Mesenchymal stem cell (in vitro differentiated cells and primary cell): ENCODE results near the gene TTC7B.
A peak's percentile ranks its signal among the peaks of the same experiment; 100 is the strongest.

Source experiments
- DNase-seq: peaks from one replicate; pipeline ENCODE4 v3.0.0-alpha.2; 2013
- H2AFZ ChIP-seq: one replicate; pipeline ENCODE4 v1.6.1; 2013; ENCODE audit warnings: low read depth, mild to moderate bottlenecking, control low read depth, inconsistent platforms, low read length, moderate library complexity
- H2AK5ac ChIP-seq: 2 replicates; pipeline ENCODE4 v1.6.1; 2013; ENCODE audit warnings: low read length, moderate library complexity, mild to moderate bottlenecking, inconsistent platforms; ENCODE audit not compliant: severe bottlenecking
- H2BK120ac ChIP-seq: one replicate; pipeline ENCODE4 v1.6.1; 2013; ENCODE audit warnings: low read depth, mild to moderate bottlenecking, inconsistent platforms, low read length, moderate library complexity
- H2BK12ac ChIP-seq, 2 experiments: one replicate each; pipeline ENCODE4 v1.6.1; 2013; ENCODE audit warnings: inconsistent platforms in 2 of 2, low read length in 2 of 2, mild to moderate bottlenecking in 2 of 2, moderate library complexity in 2 of 2, control low read depth in 1 of 2
- H2BK15ac ChIP-seq: one replicate; pipeline ENCODE4 v1.6.1; 2013; ENCODE audit warnings: mild to moderate bottlenecking, low read depth, inconsistent platforms; ENCODE audit not compliant: poor library complexity, severe bottlenecking
- H2BK5ac ChIP-seq: 2 replicates; pipeline ENCODE4 v1.6.1; 2013; ENCODE audit warnings: low read depth, mild to moderate bottlenecking, low read length, control low read depth, inconsistent platforms; ENCODE audit not compliant: poor library complexity, severe bottlenecking
- H3K14ac ChIP-seq, 2 experiments: one replicate each; pipeline ENCODE4 v1.6.1; 2013; ENCODE audit warnings: inconsistent platforms in 2 of 2, low read length in 2 of 2, control low read depth in 1 of 2, mild to moderate bottlenecking in 1 of 2, moderate library complexity in 1 of 2
- H3K18ac ChIP-seq, 2 experiments: one replicate each; pipeline ENCODE4 v1.6.1; 2013; ENCODE audit warnings: inconsistent platforms in 2 of 2, low read length in 2 of 2, control low read depth in 1 of 2, low read depth in 1 of 2, mild to moderate bottlenecking in 1 of 2
- H3K23ac ChIP-seq, 2 experiments: one replicate each; pipeline ENCODE4 v1.6.1; 2013; ENCODE audit warnings: inconsistent platforms in 2 of 2, low read length in 2 of 2, mild to moderate bottlenecking in 2 of 2, moderate library complexity in 2 of 2, control low read depth in 1 of 2
- H3K27ac ChIP-seq: 2 replicates; pipeline ENCODE4 v1.5.1; 2013; ENCODE audit warnings: mild to moderate bottlenecking, moderate library complexity, low read length, control low read depth, inconsistent platforms; ENCODE audit not compliant: poor library complexity, severe bottlenecking
- H3K27me3 ChIP-seq, 2 experiments: 2 replicates each; pipeline versions ENCODE4 v1.6.1 to v1.7.0; 2013; ENCODE audit warnings: low read length in 2 of 2, mild to moderate bottlenecking in 2 of 2, moderate library complexity in 2 of 2, control low read depth in 1 of 2, inconsistent platforms in 1 of 2; ENCODE audit not compliant: control insufficient read depth in 1 of 2, insufficient read depth in 1 of 2
- H3K36me3 ChIP-seq, 2 experiments: 2 replicates each; pipeline versions ENCODE4 v1.6.1 to v1.7.0; 2013; ENCODE audit warnings: low read length in 2 of 2, control low read depth in 1 of 2, inconsistent platforms in 1 of 2, low read depth in 1 of 2, mild to moderate bottlenecking in 1 of 2; ENCODE audit not compliant: insufficient read depth in 2 of 2, control insufficient read depth in 1 of 2
- H3K4ac ChIP-seq, 2 experiments: one replicate each; pipeline ENCODE4 v1.6.1; 2013; ENCODE audit warnings: inconsistent platforms in 2 of 2, low read length in 2 of 2, mild to moderate bottlenecking in 2 of 2, moderate library complexity in 2 of 2, control low read depth in 1 of 2, low read depth in 1 of 2
- H3K4me1 ChIP-seq: 2 replicates; pipeline ENCODE4 v1.6.1; 2013; ENCODE audit warnings: low read depth, low read length, control low read depth; ENCODE audit not compliant: control insufficient read depth, insufficient read depth
- H3K4me2 ChIP-seq: 2 replicates; pipeline ENCODE4 v1.6.1; 2013; ENCODE audit warnings: low read length, mild to moderate bottlenecking, inconsistent platforms; ENCODE audit not compliant: poor library complexity, severe bottlenecking
- H3K4me3 ChIP-seq, 2 experiments: 2 replicates each; pipeline versions ENCODE4 v1.5.1 to v1.7.0; 2013; ENCODE audit warnings: low read length in 2 of 2, mild to moderate bottlenecking in 2 of 2, control low read depth in 1 of 2, low read depth in 1 of 2; ENCODE audit not compliant: insufficient read depth in 1 of 2
- H3K79me1 ChIP-seq: replicated peaks from 2 replicates; pipeline ENCODE4 v1.6.1; 2013; ENCODE audit warnings: mild to moderate bottlenecking, control low read depth, low read length, inconsistent platforms; ENCODE audit not compliant: poor library complexity, severe bottlenecking
- H3K9ac ChIP-seq: 2 replicates; pipeline ENCODE4 v1.7.0; 2013; ENCODE audit warnings: mild to moderate bottlenecking, low read length, moderate library complexity
- H3K9me3 ChIP-seq: 2 replicates; pipeline ENCODE4 v1.7.0; 2013; ENCODE audit warnings: mild to moderate bottlenecking, low read length; ENCODE audit not compliant: control insufficient read depth
- H4K8ac ChIP-seq: one replicate; pipeline ENCODE4 v1.6.1; 2013; ENCODE audit warnings: inconsistent platforms, mild to moderate bottlenecking, low read length, moderate library complexity
- H4K91ac ChIP-seq: one replicate; pipeline ENCODE4 v1.6.1; 2013; ENCODE audit warnings: mild to moderate bottlenecking, low read length, inconsistent platforms
- WGBS: methylation state at CpG from one replicate; pipeline ENCODE4 v1.1.7; 2013; ENCODE audit warnings: mixed read lengths; 5-methylcytosine and 5-hydroxymethylcytosine counted together

The TTC7B gene

DNA sequence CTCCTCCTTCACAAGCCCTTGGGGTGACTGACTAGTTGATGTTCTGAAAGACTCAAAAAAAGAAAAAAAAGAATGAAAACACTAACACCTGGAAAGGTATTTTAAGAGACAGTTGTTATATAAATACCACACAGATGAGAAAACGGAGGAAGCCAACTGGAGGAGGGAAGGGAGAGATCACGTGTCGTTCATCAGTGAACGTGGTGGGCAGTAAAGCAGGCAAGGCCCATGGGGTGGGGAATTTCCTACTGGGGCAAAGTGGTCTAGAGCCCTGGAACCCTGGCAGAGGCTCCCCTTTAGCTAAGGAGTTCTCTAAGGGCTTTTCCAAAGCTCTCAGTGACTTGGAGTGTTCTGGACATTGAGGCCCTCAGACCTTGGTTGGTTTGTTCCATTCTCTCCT lies 249.7 kb downstream of the TTC7B start:
- Histone ChIP-seq H2BK5ac (no peak overlapping the region), H2BK15ac (no peak overlapping the region), H3K79me1 (no peaks in the 10 kb centered on the region), H3K27me3 (no peaks in the 10 kb centered on the region), H3K18ac (no peak overlapping the region), H3K27ac (no peak overlapping the region), H2BK12ac (no peak overlapping the region), H4K91ac (no peak overlapping the region), H2AFZ (no peak overlapping the region), H3K9me3 (no peaks in the 10 kb centered on the region), H3K14ac (no peak overlapping the region), H3K4me1 (peaks cover 2% of the 10 kb centered on the region), H2AK5ac (no peak overlapping the region), H3K4ac (no peak overlapping the region), H4K8ac (no peak overlapping the region), H3K4me3 (peak overlapping the region in 1 of 2 experiments; percentile 15), H2BK120ac (no peak overlapping the region), H3K9ac (no peak overlapping the region), H3K4me2 (no peak overlapping the region), H3K36me3 (peaks cover 20 to 26% of the 10 kb centered on the region in 2 experiments), H3K23ac (no peak overlapping the region)
- WGBS: 95% methylated on average over 4 of the region's 4 CpGs
- no peak for DNase-seq

DNA sequence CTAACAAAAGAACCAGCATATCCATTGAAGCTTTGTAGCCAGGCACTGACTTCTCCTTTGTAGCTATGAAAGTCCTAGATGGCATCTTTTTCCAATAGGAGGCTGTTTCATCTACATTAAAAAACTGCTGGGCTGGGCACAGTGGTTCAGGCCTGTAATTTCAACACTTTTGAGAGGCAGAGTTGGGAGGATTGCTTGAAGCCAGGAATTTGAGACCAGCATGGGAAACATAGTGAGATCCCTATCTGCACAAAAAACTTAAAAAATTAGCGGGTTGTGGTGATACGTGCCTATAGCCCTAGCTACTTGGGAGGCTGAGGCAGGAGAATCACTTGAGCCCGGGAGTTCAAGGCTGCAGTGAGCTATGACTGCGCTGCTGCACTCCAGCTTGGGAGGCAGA lies 251.7 kb downstream of the TTC7B start:
- 100% methylated on average over 2 of the region's 4 CpGs for WGBS

DNA sequence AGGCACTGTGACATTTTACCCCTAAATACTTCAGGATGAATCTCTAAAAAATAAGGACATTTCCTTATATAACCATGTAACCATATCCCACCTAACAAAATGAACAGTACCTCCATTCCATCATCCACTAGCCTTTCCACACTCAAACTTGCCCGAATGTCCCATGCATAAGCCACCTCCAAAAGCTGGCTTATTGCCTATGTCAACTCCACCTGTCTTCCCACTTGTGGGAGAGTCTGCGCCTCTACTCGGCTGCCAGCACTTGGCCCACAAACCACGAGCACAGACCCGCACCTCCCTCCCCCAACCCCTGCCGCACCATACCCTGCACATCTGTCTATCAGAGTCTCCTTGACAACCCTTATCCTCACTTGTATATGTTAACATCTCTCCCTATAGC lies 253.6 kb downstream of the TTC7B start:
- Histone ChIP-seq H3K4ac (no peak overlapping the region), H3K4me3 (no peak overlapping the region), H2AFZ (no peak overlapping the region), H3K4me2 (no peak overlapping the region), H3K27ac (no peak overlapping the region), H2BK5ac (no peak overlapping the region), H4K91ac (no peak overlapping the region), H2BK15ac (no peak overlapping the region), H3K9ac (no peak overlapping the region), H3K14ac (no peak overlapping the region), H2AK5ac (no peak overlapping the region), H3K4me1 (no peaks in the 10 kb centered on the region), H2BK12ac (no peak overlapping the region), H2BK120ac (no peak overlapping the region), H3K27me3 (no peaks in the 10 kb centered on the region), H3K23ac (no peak overlapping the region), H3K18ac (no peak overlapping the region), H3K9me3 (no peaks in the 10 kb centered on the region), H4K8ac (no peak overlapping the region), H3K79me1 (peaks cover 1% of the 10 kb centered on the region), H3K36me3 (peaks cover 17 to 22% of the 10 kb centered on the region in 2 experiments)
- 92% methylated on average over 6 of the region's 6 CpGs for WGBS
- no peak for DNase-seq

More for the DNA sequence above, 251.7 kb downstream of the TTC7B start:
- H3K79me1 ChIP-seq: no peaks in the 10 kb centered on the region
- no peak overlapping the region for H3K4me2 ChIP-seq
- H3K9me3 ChIP-seq: no peaks in the 10 kb centered on the region
- no peak overlapping the region for H3K27ac ChIP-seq
- H4K91ac ChIP-seq: no peak overlapping the region
- no peak overlapping the region for H3K14ac ChIP-seq
- H2AK5ac ChIP-seq: no peak overlapping the region
- H3K4me1 ChIP-seq: no peaks in the 10 kb centered on the region
- no peak overlapping the region for H3K18ac ChIP-seq
- H4K8ac ChIP-seq: no peak overlapping the region
- H2BK5ac ChIP-seq: no peak overlapping the region
- no peak for DNase-seq
- no peaks in the 10 kb centered on the region for H3K27me3 ChIP-seq
- no peak overlapping the region for H3K9ac ChIP-seq
- no peak overlapping the region for H2AFZ ChIP-seq
- no peak overlapping the region for H3K4me3 ChIP-seq
- no peak overlapping the region for H3K4ac ChIP-seq
- no peak overlapping the region for H2BK12ac ChIP-seq
- H2BK15ac ChIP-seq: no peak overlapping the region
- no peak overlapping the region for H2BK120ac ChIP-seq
- H3K23ac ChIP-seq: no peak overlapping the region
- H3K36me3 ChIP-seq: peaks cover 17% of the 10 kb centered on the region in 2 experiments

DNA sequence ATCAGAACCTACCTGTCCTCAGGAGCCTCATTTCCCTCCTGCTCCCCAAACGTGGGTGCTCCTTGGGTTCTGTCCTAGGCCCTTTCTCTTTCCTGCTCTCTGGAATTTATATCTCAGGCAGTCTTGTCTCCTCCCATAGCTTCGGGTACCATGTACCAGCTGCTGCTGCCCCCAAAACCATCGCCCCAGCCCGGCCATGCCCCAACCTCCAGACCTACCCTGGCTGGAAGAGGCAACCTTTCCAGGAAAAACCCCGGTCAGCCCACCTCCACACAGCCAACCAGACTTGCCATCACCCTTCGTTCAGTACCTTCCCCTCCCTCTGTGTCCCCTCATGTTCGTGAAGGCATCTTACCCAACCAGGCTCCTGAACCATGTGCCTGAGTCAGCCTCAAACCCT lies 254.3 kb downstream of the TTC7B start:
- no peak overlapping the region for H2BK5ac ChIP-seq
- peaks cover 2% of the 10 kb centered on the region for H3K4me1 ChIP-seq
- H2AFZ ChIP-seq: no peak overlapping the region
- no peak overlapping the region for H3K4me2 ChIP-seq
- no peaks in the 10 kb centered on the region for H3K27me3 ChIP-seq
- no peak overlapping the region for H2AK5ac ChIP-seq
- H3K23ac ChIP-seq: no peak overlapping the region
- peaks cover 1% of the 10 kb centered on the region for H3K79me1 ChIP-seq
- H3K36me3 ChIP-seq: peaks cover 13 to 21% of the 10 kb centered on the region in 2 experiments
- H3K9ac ChIP-seq: no peak overlapping the region
- no peak for DNase-seq
- no peak overlapping the region for H2BK12ac ChIP-seq
- no peak overlapping the region for H3K4ac ChIP-seq
- no peak overlapping the region for H4K91ac ChIP-seq
- peak overlapping the region in 1 of 2 experiments; percentile 45 for H3K14ac ChIP-seq
- H4K8ac ChIP-seq: no peak overlapping the region
- H3K27ac ChIP-seq: no peak overlapping the region
- H3K18ac ChIP-seq: no peak overlapping the region
- H2BK15ac ChIP-seq: no peak overlapping the region
- H3K9me3 ChIP-seq: no peaks in the 10 kb centered on the region
- no peak overlapping the region for H2BK120ac ChIP-seq
- 91% methylated on average over 7 of the region's 7 CpGs for WGBS
- no peak overlapping the region for H3K4me3 ChIP-seq
